GM18498 (cell line): ENCODE results near the gene DSCAML1.

Experiments used
- ATAC-seq: cut with Tn5 transposase; IDR thresholded peaks from one replicate; pipeline ENCODE4 v1.9.1; 2021; ENCODE audit warnings: mild to moderate bottlenecking, moderate library complexity; ENCODE audit not compliant: unreplicated experiment

DSCAML1 gene

GRCh38 chr11:117506971-117507370 lies 290.0 kb downstream of the DSCAML1 start:
- ATAC-seq: no peak

- ATAC-seq: no peak
These were observed 291.6 kb downstream of the DSCAML1 start for GRCh38 chr11:117505285-117505970.

GRCh38 chr11:117502779-117503100 lies 294.3 kb downstream of the DSCAML1 start:
- ATAC-seq: no peak

- ATAC-seq: no peak
These were observed 294.8 kb downstream of the DSCAML1 start for GRCh38 chr11:117502015-117502778.

- no peak for ATAC-seq
These were observed 295.6 kb downstream of the DSCAML1 start for GRCh38 chr11:117501237-117501898.

GRCh38 chr11:117498791-117499190 lies 298.2 kb downstream of the DSCAML1 start:
- ATAC-seq: no peak

GRCh38 chr11:117497206-117497951 lies 299.6 kb downstream of the DSCAML1 start:
- no peak for ATAC-seq

GRCh38 chr11:117495357-117495756 lies 301.7 kb downstream of the DSCAML1 start:
- ATAC-seq: no peak

- no peak for ATAC-seq
These were observed 304.3 kb downstream of the DSCAML1 start for GRCh38 chr11:117492578-117493251.

- no peak for ATAC-seq
These were observed 306.1 kb downstream of the DSCAML1 start for GRCh38 chr11:117490911-117491310.

GRCh38 chr11:117489999-117490679 lies 306.9 kb downstream of the DSCAML1 start:
- ATAC-seq: no peak

- no peak for ATAC-seq
These were observed 307.7 kb downstream of the DSCAML1 start for GRCh38 chr11:117488996-117489952.

GRCh38 chr11:117486059-117486458 lies 311.0 kb downstream of the DSCAML1 start:
- no peak for ATAC-seq

GRCh38 chr11:117484156-117484555 lies 312.9 kb downstream of the DSCAML1 start:
- no peak for ATAC-seq

- ATAC-seq: no peak
These were observed 313.6 kb downstream of the DSCAML1 start for GRCh38 chr11:117483372-117483771.

GRCh38 chr11:117482881-117483280 lies 314.1 kb downstream of the DSCAML1 start:
- ATAC-seq: no peak

- no peak for ATAC-seq
These were observed 315.1 kb downstream of the DSCAML1 start for GRCh38 chr11:117481885-117482284.

- ATAC-seq: no peak
These were observed 316.0 kb downstream of the DSCAML1 start for GRCh38 chr11:117481036-117481435.

- no peak for ATAC-seq
These were observed 316.8 kb downstream of the DSCAML1 start for GRCh38 chr11:117480221-117480620.
